GM19395 (cell line): ENCODE measurements around the gene FEM1C.

Source experiments
- ATAC-seq: cut with Tn5 transposase; IDR thresholded peaks from one replicate; pipeline ENCODE4 v1.9.1; 2021; ENCODE audit warnings: mild to moderate bottlenecking, moderate library complexity; ENCODE audit not compliant: unreplicated experiment

Gene FEM1C

DNA sequence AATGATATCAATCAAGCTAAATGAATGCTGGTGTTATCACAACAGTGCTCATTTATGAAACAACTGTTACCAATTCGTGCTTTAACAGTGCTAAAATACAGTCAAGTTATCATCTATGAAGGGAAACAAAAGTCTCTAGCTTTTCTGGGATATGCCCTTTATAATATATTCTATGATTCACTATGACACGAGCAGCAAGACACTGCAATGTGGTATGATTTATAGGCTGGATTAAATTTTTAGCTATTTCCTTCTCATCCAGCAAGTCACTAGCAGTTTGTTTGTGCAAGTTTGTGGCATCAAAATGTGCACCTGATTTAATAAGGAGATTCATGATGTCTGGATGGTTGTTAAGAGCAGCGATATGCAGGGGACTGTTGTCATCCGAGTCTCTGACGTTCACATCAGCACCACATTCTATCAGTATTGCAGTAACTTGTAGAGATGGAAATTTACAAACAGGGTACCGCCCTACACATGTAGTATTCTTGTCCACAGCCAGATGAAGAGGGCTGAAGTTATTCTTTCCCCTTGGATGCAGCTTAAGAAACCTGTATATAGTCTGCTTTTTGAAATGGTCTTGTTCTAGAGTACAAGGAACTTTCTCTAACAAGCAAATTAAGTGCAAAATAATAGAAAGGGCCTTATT is 20.3 kb downstream of the FEM1C start:
- no peak for ATAC-seq

DNA sequence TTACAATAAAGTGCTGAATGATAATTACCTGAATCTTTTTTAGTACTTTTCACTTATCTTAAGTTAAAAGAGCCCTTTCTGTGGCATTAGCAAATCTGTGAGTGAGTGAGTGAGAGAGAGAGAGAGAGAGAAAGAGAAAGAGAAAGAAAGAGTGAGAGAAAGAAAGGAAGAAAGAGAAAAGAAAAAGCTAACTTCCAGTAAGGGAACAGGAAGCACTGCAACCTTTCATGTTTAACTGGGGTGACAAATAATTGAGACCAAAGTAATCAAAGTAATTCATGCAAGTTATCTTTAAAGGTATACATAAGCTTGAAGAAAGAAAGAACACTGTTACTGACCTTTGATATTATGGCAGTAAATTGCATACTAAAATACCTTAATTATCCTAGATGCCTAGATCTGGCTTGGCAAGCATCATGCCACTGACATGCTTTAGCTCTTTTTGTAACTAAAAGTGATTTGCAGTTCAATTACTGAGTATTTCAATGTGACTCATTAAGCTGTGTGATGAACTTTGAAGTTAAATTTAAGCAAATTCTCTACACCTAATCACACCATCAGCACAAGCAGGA is 21.7 kb downstream of the FEM1C start:
- ATAC-seq: no peak

DNA sequence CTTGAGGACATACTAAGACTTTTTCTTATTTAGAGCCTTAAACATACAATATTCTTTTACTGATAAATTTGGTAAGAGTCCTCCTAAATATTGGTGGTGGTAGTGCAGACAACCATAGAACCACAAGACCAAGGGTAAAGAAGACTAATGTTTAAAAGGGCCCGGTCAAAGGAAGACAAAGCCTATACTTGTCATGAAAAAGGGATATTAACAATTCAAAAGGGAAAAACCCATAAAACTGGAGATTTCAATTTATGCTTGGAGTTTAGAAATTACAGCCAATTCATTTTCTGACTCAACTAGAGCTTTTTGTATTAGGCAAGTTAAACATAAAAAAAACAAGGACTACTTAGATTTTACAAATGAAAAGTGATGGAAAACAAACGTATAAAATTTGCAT is 24.4 kb downstream of the FEM1C start:
- no peak for ATAC-seq

- ATAC-seq: no peak
Measured at GRCh38 chr5:115516372-115516771, 28.2 kb downstream of the FEM1C start.

GRCh38 chr5:115514220-115514619 is 30.4 kb downstream of the FEM1C start:
- no peak for ATAC-seq

DNA sequence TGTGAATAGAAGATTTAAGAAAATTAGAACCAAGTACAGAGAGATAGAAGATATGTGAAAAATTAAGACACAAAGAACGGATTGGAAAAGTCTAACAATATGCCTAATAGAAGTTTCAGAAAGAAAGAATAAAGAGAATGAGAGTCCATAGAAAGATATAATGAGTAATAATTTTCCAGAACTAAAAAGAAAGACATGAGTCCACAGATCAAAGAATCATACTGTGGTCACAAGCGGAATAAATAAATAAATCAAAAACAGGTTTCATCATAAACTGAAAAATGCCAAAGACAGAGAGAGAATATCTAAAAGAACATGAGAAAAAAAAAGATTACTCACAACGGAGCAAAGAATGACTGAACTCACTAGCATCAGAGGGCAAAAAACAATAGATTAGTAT is 32.9 kb downstream of the FEM1C start:
- no peak for ATAC-seq

DNA sequence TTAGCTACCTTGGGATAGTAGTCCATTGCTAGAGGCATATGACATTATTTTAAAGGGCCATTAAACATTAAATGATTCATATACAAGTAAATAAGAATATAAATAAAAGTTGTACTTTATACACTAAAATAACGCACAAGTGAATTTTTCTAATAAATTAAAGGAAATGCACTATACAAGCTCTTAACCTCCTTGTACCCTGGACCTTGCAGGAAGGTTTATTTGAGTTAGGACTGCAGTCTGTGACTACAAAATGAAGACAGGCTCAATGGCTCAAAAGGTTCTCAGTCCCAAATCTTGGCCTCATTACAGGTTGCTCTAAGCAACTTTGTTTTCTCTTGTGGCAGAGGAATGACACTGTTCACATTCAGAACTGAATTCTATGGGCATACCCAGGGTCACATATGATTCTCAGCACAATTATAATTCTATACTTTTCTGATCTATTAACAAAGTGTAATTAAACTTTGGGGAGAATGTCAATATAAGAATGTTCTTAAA is 34.4 kb downstream of the FEM1C start:
- no peak for ATAC-seq

DNA sequence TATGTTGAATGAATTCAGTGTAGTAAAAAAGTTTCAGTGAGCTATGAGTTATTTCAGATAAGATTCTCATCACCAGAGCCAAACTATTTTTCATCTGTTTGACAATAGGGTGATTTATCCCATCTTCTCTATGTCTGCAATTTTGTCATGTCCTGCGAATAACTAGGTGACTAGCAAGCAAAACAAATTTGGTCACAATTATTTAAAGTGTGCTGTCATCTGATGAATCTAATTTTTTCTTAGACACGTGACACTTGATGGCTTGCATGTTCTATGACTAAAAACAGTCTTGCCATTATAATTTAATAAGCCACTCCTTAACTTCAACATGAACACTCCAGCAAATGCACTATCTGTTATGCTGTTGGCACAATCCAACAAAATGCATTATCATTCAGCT is 35.0 kb downstream of the FEM1C start:
- no peak for ATAC-seq

DNA sequence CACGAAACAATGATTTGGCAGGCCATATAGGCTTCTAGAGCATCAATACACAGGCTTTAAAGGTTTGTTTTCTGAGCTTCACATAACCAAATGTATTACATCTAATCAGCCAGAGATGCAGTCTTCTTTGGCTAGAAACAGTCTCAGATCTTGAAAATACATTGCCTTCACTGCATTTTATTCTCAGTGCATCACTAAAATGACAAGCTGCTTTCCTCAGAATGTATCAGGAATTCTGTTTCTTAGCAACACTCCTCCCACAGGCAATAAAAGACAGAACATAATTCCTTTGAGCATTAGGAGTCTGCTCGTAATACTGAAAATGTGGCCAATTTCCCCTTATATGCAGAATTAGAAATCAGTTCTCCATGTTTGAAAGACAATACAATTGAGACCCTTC is 36.9 kb downstream of the FEM1C start:
- no peak for ATAC-seq

DNA sequence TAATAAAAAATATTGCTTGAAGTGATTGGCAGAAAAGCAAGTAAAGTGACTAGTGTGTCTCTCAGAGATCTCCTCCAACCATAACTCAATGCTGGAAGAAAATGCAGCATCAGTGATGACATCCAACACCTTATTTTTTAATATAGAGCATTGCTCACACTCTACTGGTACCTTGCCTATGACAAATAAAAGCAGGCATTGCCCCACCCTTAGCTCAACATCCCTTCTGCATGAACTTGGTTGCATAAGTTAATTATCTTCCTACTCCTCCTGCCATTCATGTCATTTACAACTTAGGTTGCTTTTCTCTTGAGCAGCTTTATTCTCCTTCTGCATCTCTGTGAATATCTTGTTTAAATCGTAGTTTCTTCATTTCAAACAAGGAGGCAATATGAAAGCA is 41.2 kb downstream of the FEM1C start:
- ATAC-seq: no peak

DNA sequence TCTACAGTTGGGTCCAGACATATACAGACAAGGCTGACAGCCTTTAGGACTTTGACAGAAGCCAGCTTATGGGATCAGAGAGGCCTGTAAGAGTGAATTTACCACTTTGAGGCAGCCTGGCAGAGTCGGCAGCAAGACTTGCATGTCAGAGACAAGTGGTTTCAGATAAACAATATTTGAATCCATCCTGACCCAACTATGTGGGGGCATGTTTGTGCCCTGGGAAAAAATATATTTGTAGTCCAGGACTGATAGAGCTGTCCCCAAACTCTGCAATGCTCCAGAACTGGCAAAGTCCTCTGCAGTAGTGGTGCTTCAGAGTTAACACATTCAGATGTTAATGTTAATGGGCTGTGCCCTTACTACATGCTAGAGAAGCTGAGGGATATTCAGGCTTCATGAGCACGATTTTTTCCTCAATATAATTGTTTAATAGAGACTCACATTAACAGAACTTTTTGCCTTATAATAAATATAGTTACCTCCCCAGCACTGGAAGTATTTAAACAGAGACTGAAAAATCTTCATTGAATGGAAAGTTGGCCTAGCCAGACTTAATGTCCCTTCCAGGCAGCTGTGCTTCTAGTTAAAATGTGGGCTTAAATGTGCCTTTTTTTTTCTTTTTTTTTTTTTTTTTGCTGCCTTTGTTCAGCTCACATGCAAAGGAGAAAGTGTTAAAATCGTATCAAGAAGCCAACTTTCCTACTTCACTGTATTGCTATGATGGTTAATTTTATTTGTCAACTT is 42.9 kb downstream of the FEM1C start:
- no peak for ATAC-seq

- no peak for ATAC-seq
Measured at GRCh38 chr5:115500225-115500624, 44.4 kb downstream of the FEM1C start.

DNA sequence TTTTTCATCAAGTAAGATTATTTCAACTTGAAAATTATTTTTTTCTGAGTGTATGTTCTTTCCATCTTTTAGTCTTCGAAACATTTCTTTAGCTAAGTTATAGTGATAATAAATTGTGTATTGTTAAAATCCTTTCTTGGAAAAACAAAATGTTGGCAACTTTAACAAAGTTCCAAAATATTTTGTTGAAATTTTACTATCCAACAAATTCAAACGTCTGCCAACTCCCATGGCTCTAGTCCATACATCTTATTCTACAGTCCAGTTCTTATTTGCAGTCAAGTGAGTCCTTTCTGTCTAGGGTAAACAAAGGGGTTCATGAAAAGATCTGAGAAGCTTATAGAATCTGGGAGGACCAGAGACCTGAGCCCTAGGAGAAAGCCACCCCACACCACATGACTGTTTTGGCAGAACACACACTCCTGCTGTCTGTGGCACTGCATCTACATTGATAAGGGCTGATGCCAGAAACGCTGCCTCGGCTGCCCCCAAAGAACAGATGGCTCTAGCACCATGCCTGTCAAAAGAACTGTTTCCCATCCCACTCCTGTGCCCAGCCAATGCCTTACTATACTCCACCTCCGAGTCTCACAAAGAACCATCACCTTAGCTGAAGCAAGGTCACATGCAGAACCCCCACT is 47.5 kb downstream of the FEM1C start:
- ATAC-seq: no peak

GRCh38 chr5:115494570-115495289 is 49.8 kb downstream of the FEM1C start:
- peak; percentile 63 for ATAC-seq

DNA sequence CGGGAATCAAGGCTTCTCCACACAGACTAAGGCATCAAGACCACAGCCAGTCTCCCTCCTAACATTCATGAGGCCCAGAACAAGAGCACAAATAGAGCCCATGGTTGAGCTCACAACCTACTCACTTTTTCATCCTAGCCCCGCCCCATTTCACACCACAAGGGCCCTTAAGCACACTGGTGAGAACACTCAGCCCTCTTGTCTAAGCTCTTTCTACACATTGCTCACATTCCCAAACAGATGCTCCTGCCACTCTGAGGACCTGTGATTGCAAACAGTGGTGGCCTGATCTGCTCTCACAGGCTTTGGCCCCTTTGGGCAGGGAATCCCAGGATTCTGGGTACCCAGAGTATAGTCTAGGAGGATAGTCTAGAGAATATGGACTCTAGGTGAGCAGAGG is 54.0 kb downstream of the FEM1C start:
- ATAC-seq: no peak

DNA sequence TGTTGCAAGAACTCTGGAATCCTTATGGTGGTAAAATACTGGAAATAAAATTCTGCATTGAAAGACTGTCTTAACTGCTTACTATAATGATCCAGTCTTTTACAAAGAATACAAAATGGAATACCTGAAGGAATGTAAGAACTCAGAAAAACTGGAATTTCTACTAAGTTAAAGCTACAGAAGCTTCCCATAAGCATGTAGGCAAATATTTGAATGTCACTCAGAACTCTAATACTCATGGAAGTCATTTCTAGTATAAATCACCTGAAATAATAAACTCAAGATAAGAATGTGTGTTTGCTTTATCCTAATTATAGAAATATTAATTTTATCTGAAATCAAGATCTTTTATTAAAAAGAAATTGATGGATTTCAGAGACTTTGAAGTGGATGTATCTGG is 54.8 kb downstream of the FEM1C start:
- ATAC-seq: no peak

DNA sequence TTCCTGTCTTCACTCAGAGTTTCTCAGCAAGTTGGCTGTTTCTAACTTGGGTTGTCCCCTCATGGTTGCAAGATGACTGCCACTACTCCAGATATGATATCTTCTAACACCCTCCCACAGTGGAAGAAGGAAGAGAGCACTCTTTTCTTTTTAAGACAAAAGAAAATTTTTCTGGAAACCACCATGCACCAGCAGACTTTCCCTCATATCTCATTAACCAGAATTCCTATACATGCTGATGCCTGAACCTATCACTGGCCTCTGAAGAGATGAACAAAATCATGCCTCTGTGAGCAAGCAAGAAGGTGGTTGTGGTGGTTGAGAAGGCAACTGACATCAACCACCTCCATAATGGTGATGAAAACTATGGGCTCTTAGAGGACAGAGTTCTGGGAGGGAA is 56.8 kb downstream of the FEM1C start:
- ATAC-seq: no peak

GRCh38 chr5:115487168-115487567 is 57.4 kb downstream of the FEM1C start:
- ATAC-seq: no peak

- ATAC-seq: no peak
Measured at GRCh38 chr5:115486728-115487127, 57.8 kb downstream of the FEM1C start.

- ATAC-seq: peak; percentile 41
Measured at GRCh38 chr5:115484368-115484767, 60.2 kb downstream of the FEM1C start.

- no peak for ATAC-seq
Measured at GRCh38 chr5:115480900-115481299, 63.7 kb downstream of the FEM1C start.
